ENCODE data around the gene FANCI. TPM values are rescaled to one million over a fixed set of nuclear protein-coding genes. Genes with fewer than 3 reads are reported as not detected.

The FANCI gene
- total RNA-seq, 4 donors from 2014 or later: 5.0 to 32.3 (median 15.0) TPM

- Histone ChIP-seq H3K4me3 (no peak overlapping the region), H3K9me3 (no peaks in the 10 kb centered on the region), H3K36me3 (peaks cover 0 to 24% (median 7%) of the 10 kb centered on the region in 3 donors), H3K4me1 (peaks cover 7 to 16% (median 13%) of the 10 kb centered on the region in 3 donors), H3K27me3 (no peaks in the 10 kb centered on the region), H3K27ac (no peak overlapping the region)
- WGBS, 2 donors: 89 to 93% methylated on average over 8 to 16 of the region's 20 CpGs
- DNase-seq: no peak
- intact Hi-C loops (cut with DNase I): loop anchor here (10.0 kb wide), 1 partner anchor 233 kb away; no protein-coding TSS in a partner anchor
- no peak for TF ChIP-seq POLR2A (IDR thresholded peaks at IDR 0.05)
- TF ChIP-seq, protein P1, sequence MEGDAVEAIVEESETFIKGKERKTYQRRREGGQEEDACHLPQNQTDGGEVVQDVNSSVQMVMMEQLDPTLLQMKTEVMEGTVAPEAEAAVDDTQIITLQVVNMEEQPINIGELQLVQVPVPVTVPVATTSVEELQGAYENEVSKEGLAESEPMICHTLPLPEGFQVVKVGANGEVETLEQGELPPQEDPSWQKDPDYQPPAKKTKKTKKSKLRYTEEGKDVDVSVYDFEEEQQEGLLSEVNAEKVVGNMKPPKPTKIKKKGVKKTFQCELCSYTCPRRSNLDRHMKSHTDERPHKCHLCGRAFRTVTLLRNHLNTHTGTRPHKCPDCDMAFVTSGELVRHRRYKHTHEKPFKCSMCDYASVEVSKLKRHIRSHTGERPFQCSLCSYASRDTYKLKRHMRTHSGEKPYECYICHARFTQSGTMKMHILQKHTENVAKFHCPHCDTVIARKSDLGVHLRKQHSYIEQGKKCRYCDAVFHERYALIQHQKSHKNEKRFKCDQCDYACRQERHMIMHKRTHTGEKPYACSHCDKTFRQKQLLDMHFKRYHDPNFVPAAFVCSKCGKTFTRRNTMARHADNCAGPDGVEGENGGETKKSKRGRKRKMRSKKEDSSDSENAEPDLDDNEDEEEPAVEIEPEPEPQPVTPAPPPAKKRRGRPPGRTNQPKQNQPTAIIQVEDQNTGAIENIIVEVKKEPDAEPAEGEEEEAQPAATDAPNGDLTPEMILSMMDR (IDR thresholded peaks at IDR 0.05): no peak
Observed at GRCh38 chr15:89201465-89202005, 42.2 kb upstream of the FANCI start.

- no peak overlapping the region for H3K27ac ChIP-seq
- no peaks in the 10 kb centered on the region for H3K27me3 ChIP-seq
- TF ChIP-seq, protein P1 (IDR thresholded peaks at IDR 0.05): no peak
- no peak overlapping the region for H3K4me3 ChIP-seq
- peaks cover 0 to 9% (median 6%) of the 10 kb centered on the region in 3 donors for H3K4me1 ChIP-seq
- intact Hi-C loops (cut with DNase I): loop anchor here (10.0 kb wide), 1 partner anchor 231 kb away; no protein-coding TSS in a partner anchor
- H3K9me3 ChIP-seq: no peaks in the 10 kb centered on the region
- DNase-seq: no peak
- WGBS, 2 donors: 41 to 47% methylated on average over 2 of the region's 2 CpGs
- peaks cover 0 to 18% (median 7%) of the 10 kb centered on the region in 3 donors for H3K36me3 ChIP-seq
Observed at GRCh38 chr15:89203705-89204273, 40.0 kb upstream of the FANCI start.

- H3K27me3 ChIP-seq: no peaks in the 10 kb centered on the region
- TF ChIP-seq POLR2A (IDR thresholded peaks at IDR 0.05): no peak
- TF ChIP-seq, protein P1 (IDR thresholded peaks at IDR 0.05): no peak
- H3K4me1 ChIP-seq: peaks cover 0 to 9% (median 6%) of the 10 kb centered on the region in 3 donors
- no peak overlapping the region for H3K27ac ChIP-seq
- intact Hi-C loops (cut with DNase I): loop anchor here (10.0 kb wide), 1 partner anchor 229 kb away; no protein-coding TSS in a partner anchor
- DNase-seq: no peak
- H3K9me3 ChIP-seq: no peaks in the 10 kb centered on the region
- no peak overlapping the region for H3K4me3 ChIP-seq
- H3K36me3 ChIP-seq: no peaks in the 10 kb centered on the region
- 66 to 78% methylated on average over 6 to 14 of the region's 14 CpGs for WGBS, 2 donors
Observed at GRCh38 chr15:89205991-89206585, 37.7 kb upstream of the FANCI start.

DNA sequence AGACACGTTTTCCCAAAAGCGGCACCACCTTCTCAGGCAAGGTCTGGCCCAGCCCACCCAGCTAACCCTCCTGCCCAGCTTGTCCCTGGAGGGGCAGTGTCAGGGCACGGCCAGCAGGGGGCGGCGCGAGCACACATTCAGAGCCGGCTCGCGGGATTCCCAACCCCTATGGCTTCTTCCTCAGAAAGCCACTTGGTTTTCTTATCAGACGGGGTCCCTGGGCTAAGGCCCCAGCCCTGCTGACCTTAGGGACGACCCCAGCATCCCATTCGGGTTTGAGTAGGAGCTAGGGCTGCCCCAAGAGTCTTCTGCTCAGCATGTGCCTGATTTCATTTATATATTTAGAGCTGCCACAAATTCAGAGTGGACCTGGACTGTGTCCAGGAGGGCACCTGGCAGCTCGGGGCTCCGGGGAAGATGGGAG lies 36.9 kb upstream of the FANCI start:
- H3K27me3 ChIP-seq: no peaks in the 10 kb centered on the region
- DNase-seq: peak; percentile 9
- intact Hi-C loops (cut with DNase I): loop anchor here (10.0 kb wide), 1 partner anchor 228 kb away; no protein-coding TSS in a partner anchor
- 0 to 4% methylated on average over 5 to 7 of the region's 14 CpGs for WGBS, 2 donors
- peak overlapping the region in 1 of 4 donors; percentile 51 for H3K4me3 ChIP-seq
- H3K27ac ChIP-seq: no peak overlapping the region
- H3K4me1 ChIP-seq: peaks cover 0 to 9% (median 6%) of the 10 kb centered on the region in 3 donors
- no peaks in the 10 kb centered on the region for H3K9me3 ChIP-seq
- TF ChIP-seq, protein P1 (IDR thresholded peaks at IDR 0.05): peak; percentile 91 to 99 (median 94)
- TF ChIP-seq POLR2A (IDR thresholded peaks at IDR 0.05): no peak
- no peaks in the 10 kb centered on the region for H3K36me3 ChIP-seq

- TF ChIP-seq, protein P1 (IDR thresholded peaks at IDR 0.05): no peak
- TF ChIP-seq POLR2A (IDR thresholded peaks at IDR 0.05): no peak
Observed at GRCh38 chr15:89208256-89208655, 35.5 kb upstream of the FANCI start.

More at GRCh38 chr15:89208256-89208655, 35.5 kb upstream of the FANCI start:
- no peaks in the 10 kb centered on the region for H3K27me3 ChIP-seq
- no peak overlapping the region for H3K4me3 ChIP-seq
- no peak for DNase-seq
- intact Hi-C loops (cut with DNase I): loop anchor here (10.0 kb wide), 1 partner anchor 227 kb away; no protein-coding TSS in a partner anchor
- no peaks in the 10 kb centered on the region for H3K9me3 ChIP-seq
- no peak overlapping the region for H3K27ac ChIP-seq
- peaks cover 0 to 9% (median 6%) of the 10 kb centered on the region in 3 donors for H3K4me1 ChIP-seq
- H3K36me3 ChIP-seq: no peaks in the 10 kb centered on the region
